HG02981 (cell line): ENCODE data around the gene PRDM5.
A peak's percentile ranks its signal among the peaks of the same experiment; 100 is the strongest.

Source experiments
- ATAC-seq: cut with Tn5 transposase; IDR thresholded peaks from one replicate; pipeline ENCODE4 v1.9.1; 2021; ENCODE audit warnings: mild to moderate bottlenecking, moderate library complexity; ENCODE audit not compliant: unreplicated experiment

PRDM5 gene

DNA sequence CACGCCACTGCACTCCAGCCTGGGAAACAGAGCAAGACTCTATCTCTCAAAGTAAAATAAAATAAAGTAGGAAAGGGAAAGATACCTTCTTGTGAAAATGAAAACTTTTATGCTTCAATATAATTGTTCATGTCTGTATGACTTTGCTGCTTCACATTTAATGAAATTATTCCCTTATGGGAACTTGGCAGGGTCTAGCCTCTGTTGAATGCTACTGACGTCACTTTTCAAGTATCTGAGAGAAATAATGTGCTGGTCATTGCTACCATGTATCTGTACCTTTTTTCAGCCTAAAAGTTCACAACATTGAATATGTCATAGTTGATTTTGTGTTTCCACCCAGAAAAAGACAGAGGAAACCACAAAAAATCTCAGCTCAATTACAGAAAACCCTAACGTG is 65.2 kb downstream of the PRDM5 start:
- ATAC-seq = no peak

- no peak for ATAC-seq
Observed at GRCh38 chr4:120856294-120856693, 66.2 kb downstream of the PRDM5 start.

DNA sequence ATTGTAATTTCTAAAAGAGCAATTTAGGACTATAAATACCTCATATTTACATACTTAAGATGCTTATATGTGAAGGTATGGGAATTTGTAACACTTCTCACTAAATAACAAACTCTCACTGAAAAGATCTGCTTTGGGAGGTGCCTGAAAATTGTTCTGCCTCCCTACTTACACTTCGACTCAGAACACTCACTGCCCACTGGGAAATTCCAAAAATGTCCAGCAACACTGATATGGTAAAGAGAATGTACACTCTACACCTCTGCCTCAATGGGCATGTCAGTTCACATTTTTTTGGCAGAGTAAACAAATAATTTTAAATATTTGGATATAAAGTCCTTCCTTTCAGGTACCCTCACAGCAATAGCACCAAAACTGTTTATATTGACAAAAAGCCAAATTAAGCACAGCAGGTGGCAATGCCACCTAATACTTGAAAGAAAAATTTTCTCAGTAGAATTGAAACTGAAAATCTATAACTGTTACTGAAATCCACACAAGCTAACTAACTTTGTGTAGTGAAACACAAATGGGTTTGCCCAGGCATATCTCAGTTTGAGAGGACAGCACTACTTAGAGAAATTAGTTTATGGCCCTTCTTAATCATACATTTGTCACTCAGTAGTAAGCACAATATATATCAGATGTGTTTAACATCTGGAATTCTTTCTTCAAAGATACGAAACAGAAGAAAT is 67.1 kb downstream of the PRDM5 start:
- peak; percentile 92 for ATAC-seq

- ATAC-seq = no peak
Observed at GRCh38 chr4:120853161-120853935, 69.2 kb downstream of the PRDM5 start.

DNA sequence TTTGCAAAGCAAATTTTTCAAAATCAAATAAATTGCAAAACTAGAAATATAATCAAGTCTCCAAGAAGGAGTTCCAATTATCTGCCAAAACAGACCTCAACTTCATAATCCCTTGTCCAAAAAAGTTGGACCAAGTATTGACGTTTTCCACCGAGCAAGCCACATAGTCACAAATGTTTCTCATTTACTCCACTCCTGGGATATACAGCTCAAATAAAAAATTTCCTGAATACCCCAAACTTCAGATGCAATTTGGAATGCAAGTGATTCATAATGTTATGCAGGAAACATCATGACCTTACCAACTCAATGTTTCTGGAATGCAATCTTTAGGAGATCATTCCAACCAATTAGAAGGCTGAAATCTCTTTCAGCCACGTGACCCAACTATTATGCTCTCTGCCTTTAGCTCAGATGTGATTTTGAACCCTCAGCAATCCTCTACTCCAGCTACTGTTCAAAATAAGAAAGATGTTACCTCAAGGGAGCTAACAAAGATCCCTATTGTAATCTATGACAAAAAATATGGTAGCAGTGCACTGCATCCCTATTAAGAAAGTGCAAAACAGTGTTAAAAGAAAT is 72.4 kb downstream of the PRDM5 start:
- no peak for ATAC-seq

DNA sequence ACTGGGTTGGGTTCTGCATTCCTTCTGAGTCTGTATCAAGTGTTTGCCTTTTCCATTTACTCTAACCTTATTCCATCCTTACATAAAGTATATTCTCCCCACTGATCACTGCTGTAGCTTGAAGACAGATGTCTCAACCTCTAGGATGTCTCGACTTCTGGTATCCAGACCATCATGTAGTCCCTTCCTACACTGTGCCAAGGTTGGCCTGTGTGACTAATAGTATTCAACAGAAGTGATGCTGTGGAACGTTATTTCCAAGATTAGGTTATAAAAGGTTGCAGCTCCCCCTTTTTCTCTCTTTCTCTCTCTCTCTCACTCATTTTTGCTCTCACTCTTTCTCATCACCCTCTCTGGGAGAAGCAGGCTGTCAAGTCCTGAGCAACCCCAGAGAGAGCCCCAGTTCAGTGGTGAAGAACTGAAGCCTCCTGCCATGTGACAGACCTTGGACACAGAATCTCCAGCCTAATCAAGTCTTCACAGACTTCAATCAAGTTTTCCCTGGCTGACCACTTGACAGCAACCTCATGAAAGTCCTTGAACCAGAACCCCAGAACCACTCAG is 75.4 kb downstream of the PRDM5 start:
- ATAC-seq = no peak

GRCh38 chr4:120844528-120844921 is 78.0 kb downstream of the PRDM5 start:
- ATAC-seq = peak; percentile 81

- peak; percentile 45 for ATAC-seq
Observed at GRCh38 chr4:120843849-120844527, 78.5 kb downstream of the PRDM5 start.

GRCh38 chr4:120842031-120842430 is 80.5 kb downstream of the PRDM5 start:
- no peak for ATAC-seq

DNA sequence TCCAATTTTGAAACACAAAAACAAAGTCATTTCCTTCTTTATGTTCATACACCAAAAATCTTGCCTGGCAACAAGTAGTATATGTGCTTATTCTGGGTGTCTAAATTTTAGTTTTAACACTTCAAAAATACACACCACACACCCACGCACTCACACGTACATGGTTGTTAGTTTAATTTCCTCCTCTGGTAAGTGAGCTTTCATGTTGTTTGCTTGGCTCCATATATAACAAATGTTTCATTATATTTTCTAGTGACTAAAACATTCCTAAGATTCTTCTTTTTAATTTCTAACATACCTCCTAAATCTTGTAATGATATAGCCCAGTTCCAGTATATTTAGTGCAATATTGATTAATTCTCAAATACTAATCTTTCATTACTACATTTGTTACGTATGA is 80.9 kb downstream of the PRDM5 start:
- ATAC-seq = no peak

- ATAC-seq = no peak
Observed at GRCh38 chr4:120839974-120840751, 82.4 kb downstream of the PRDM5 start.

DNA sequence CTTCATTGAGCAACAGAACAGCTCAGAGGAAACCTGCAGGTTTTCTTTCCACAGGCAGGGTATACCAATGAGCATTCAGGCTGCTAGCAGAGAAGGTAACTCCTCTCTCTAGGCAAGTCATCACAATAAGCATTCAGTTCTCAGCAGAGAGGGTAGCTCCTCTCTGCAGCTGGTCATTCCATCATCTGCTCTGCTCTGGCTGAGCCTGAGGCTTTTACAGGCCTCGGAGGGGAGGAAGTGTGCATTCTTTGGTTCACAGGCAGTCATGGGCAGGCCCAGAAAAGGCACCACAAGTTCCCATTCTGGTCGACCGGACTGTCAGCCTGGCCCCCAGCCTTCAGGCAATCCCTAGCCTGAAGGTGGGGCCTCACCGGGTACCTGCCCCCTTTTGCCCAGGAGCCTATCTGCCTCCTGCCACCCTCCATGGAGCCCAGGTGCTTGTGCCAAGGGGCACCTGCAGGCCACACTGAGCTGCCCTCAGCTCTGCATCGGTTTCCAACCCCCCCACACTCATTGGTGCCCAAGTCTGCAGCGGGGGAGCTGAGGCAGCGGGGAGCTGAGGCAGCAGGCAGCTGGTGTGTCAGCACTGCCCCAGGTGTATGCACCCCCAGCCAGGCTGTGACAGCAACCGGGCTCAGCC is 83.1 kb downstream of the PRDM5 start:
- ATAC-seq = no peak

DNA sequence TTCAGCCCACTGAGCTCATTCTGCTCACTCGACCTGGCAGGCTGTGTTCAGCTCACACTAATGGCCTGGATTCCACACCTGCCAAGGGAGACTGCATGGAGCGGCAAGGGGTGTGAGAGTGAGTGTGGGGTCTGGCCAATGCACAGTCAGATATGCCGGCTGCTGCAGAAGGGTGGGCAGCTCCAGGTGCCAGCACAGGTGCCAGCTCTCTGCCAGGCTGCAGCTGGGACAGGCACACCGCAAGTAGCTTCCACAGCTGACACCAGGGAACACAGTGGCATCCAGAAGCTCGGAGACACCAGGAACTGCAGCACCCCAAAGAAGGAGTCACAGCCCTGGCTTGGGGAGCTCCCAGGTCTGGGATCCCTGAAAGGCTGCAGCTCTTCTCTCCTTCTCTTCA is 83.7 kb downstream of the PRDM5 start:
- no peak for ATAC-seq

GRCh38 chr4:120837656-120838055 is 84.9 kb downstream of the PRDM5 start:
- ATAC-seq = no peak

DNA sequence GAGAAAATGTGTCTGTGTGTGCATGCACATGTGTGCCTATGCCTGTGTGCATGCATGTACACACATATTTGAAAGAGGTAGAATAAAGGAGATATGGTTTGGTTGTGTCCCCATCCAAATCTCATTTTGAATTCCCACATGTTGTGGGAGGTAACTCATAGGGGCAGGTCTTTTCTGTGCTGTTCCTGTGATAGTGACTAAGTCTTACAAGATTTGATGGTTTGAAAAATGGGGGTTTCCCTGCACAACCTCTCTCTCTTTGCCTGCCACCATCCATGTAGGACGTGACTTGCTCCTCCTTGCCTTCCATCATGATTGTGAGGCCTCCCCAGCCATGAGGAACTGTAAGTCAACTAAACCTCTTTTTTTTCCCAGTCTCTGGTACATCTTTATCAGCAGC is 87.2 kb downstream of the PRDM5 start:
- ATAC-seq = no peak

- ATAC-seq = no peak
Observed at GRCh38 chr4:120830204-120830603, 92.3 kb downstream of the PRDM5 start.

- no peak for ATAC-seq
Observed at GRCh38 chr4:120829113-120829831, 93.3 kb downstream of the PRDM5 start.

- no peak for ATAC-seq
Observed at GRCh38 chr4:120826853-120827252, 95.7 kb downstream of the PRDM5 start.

- no peak for ATAC-seq
Observed at GRCh38 chr4:120826449-120826848, 96.1 kb downstream of the PRDM5 start.
